GM19238 (cell line): ENCODE data around the gene MRPL20.
"Not testable (repeated sequence)": the region's sequence is repeated elsewhere in the genome, so short reads cannot be mapped to it uniquely, and the experiment has no call there.

Experiments used
- DNase-seq: peaks from one replicate; pipeline ENCODE4 v3.0.0; 2011; ENCODE audit warnings: low spot score; ENCODE audit not compliant: insufficient read length

Gene MRPL20

DNA sequence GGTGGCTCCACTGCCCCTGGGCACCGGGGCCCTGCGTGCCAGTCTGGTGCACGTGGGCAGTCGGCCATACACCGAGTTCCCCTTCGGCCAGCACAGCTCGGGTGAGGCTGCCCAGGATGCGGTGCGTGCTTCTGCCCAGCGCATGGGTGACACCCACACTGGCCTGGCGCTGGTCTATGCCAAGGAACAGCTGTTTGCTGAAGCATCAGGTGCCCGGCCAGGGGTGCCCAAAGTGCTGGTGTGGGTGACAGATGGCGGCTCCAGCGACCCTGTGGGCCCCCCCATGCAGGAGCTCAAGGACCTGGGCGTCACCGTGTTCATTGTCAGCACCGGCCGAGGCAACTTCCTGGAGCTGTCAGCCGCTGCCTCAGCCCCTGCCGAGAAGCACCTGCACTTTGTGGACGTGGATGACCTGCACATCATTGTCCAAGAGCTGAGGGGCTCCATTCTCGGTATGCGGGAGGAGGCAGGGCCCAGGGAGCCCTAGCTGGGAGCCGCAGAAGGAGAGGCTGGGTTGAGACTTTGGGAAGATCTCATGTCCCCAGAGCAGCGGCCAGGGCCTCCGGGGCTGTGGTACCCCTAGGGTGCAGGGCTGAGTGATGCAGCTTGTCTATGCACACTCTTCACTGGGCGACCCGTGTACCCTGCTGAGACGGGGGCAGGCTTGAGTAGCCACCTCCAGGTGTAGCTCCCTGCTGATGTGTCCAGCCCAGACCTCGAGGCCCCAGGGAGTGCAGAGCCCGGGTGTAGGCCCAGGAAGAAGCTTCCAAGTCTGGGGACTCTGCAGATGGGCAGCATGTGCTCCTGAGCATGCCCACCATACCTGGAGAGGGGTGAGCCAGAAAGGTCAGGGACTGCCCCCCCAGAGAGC lies 30.2 kb upstream of the MRPL20 start:
- peak; percentile 23 for DNase-seq

DNA sequence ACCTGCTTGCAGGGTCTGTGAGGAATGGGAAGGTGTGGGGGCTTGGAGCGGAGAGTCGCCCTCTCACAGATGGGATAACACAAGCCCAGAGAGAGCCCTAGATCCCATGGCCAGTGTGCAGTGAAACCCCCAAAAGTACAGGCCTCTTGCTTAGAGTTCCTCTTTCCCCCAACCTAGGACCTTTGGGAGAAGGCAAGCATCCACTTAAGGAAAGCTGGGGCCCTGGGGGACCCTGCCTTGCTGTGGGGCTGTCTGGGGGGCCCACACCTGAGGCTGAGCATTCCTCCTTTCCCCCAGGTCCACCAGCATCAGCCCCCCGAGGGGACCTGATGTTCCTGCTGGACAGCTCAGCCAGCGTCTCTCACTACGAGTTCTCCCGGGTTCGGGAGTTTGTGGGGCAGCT lies 29.5 kb upstream of the MRPL20 start:
- DNase-seq, result peak; percentile 19

DNA sequence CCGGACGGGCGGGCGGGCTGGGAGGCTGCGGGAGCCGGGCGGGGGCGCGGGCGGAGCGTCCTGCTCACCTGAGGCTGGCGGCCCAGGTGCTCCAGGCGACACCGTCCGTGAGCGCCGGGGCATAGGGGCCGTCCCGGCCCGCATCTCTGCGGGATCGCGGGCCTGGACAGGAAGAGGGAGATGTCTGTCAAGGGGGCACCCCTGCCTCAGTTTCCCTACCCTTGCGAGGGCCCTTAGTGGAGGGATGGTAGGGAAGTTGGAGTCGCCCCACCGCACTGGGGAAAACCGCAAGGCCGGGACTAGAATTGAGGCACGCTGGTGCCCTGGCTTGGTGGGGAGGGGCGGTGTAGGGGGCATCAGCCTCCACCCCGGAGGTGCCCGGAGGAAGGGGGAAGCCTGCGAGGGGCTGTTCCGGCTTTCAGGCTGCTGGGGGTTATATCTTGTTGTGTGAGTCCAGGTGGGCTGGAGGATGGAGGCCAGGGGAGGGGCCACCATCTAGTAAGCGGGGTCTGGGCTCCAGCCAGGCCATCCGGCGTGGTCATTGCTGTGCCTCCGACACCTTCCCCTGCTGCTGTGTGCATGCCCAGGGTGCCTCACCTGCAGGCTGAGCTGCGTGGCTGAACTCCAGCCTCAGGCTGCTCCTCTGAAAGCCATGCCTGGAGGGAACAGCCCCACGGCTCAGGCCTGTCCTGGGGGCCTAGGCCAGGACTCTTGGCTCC lies 29.0 kb upstream of the MRPL20 start:
- DNase-seq, result no peak

DNA sequence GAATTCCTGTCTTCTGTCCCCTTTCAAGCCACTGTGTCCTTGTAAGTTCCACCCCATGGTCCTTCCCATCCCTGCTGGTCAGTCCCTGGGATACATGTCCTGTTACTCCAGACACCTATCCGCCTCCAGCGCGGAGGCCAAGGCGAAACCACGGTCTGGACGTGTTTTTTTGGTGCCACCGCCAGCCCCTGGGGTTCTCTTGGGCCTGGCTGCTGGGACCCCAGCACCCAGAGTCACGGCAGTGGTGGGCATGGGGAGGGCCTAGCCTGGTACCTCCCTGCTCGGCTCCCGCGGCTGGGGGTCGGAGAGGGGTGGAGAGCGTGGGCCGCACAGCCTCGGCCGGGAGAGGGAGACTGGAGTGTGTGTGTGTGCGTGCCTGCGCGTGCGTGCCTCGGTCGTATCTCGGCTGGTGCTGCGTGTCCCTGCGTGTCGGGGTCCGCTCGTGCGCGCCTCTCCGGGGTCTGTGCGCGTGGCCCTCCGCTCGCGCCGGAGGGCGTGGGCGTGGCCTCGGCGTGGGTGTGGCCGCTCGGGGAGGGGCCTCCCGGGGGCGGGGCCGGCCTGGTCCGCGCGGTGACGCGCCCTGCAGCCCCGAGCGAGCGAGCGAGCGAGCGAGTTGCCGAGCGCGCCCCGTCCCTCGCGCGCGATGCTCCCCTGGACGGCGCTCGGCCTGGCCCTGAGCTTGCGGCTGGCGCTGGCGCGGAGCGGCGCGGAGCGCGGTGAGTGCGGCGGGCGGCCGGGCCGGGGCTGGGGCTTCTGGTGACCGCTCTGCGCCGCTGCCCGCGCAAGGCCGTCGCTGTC lies 28.2 kb upstream of the MRPL20 start, which contains the start of gene VWA1:
Gene VWA1 (plus strand): TSS at position 585 of the 798 bp plus-strand sequence. CDS start 59 bp downstream, at position 644.
- peak; percentile 90 for DNase-seq

DNA sequence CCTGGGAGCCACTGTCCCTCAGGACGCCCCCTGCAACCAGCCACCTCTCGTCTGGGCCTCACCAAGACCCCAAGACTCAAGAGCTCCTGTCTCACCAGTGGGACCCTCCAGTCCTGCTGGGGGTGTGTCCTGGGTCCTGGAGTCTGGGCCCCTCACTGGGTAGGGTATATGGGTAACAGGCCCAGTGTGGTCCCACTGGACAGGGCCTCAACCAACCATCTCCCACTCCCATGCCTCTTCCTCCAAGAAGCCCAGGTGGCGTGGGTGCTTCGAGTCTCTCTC lies 27.7 kb upstream of the MRPL20 start:
- DNase-seq, result peak; percentile 11

DNA sequence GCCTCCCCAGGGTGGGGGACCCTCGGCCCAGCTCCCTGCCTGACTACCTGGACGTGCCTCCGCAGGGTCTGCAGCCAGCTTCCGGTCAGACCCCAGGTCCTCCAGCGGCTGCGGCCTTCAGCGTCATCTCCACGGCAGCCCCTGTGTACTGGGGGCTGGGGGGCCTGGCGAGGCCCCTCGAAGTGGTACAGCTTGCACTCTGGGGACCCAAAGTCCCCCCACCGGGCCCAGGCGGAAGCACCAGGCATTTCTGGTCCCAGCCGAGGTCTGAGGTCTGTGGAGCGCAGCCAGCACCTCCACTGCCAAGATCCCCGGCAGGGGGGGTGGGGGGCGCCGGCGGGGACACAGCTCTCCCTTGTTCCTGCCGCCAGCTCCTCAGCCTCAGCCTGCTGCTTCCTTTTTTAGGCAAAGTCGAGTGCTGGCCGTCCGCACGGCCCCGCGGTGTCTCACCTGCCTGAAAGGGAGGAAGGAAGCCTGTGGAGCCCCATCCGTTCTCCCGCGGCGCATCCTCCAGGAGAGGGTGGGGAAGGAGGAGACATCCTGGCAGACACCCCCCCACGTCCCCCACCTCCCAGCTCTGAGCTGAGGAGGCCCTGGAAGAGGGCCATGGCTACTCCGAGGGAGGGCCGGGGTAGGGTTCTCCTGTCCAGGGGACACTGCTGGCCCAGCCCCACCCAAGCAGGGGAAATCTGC lies 27.2 kb upstream of the MRPL20 start:
- peak; percentile 46 for DNase-seq

DNA sequence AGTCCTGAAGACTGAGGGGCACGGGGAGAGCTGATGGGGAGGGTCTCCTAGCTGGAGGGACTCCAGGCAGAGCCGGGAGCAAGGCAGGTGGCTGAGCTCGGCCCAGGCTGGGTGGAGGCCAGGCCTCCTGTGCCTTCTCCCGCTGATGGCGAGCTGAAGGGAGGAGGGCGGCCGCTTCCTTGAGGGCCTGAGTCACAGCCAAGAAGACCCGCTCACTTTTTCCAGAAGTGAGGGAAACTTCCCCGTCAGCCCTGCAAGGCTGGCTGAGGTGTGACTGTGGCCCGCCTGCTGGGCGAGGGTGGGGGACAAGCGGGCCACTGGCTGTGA lies 26.7 kb upstream of the MRPL20 start:
- DNase-seq, result peak; percentile 24

DNA sequence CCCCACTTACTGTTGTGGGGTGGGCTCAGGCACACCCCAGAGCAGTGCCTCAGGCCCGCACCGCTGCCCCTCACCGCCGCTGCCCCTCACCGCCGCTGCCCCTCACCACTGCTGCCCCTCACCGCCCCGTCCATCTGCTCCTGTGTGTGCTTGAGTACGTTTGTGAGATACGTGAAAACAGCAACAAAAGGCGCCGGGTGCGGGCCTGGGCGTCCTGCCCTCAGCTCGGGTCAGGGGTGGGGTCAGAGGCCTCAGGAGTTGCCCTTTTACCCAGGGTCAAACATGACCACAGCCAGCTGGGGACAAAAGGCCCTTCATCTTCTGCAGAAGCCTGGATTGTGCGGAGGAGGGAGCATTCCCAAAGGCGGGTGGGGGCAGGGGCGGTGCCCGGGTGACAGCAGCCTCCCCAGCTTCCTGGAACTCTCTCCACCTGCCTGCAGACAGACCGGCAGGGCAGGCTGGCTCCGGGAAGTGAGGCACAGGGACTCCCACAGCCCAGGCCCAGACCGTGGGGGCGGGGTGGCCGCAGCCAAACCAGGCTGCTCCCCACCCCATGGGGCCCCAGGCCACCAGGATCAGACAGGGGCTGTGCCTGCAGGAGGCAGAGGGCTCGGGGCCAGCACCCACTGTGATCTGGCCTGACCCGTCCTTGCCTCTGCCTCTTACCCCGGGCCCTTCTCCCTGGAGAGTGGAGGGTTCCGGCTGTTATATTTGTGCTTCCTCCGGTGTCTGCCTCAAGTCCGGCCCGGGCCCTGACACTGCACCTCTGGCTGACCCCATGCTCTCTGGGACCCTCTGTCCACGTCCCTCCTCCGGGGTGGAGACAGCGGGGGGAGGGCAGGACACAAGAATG lies 26.1 kb upstream of the MRPL20 start:
- DNase-seq, result peak; percentile 24

DNA sequence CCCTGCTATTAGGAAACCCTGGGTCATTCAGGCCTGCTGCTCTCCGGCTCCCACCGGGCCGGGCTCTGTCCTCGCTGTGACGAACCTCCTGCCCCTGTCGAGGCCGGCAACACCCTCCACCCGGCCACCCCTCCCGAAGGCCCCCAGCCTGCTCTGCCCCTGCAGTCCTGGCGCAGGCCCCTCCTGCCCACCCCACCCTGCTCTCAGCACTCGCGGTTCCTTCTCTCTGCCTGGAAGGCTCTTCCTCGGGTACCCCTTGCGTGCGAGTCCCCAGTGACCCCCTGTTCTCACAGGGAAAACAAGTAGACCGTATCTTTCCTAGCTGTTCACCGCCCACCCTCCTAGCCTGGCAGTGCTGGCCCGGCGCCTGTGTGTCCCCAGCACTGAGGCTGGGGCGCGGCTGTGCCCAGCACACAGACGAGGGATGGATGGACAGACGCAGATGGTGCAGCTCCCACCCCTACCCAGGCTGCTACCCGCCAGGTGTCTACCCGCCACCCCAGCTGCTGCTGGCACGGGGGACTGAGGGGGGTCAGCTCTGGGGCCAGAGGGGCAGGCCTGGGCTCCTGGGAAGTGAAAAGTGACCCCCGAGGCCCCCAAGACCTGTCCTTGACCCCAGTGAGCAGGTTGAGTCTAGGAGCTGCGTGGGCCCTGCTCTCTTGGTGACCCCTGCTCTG lies 25.3 kb upstream of the MRPL20 start:
- peak; percentile 7 for DNase-seq

DNA sequence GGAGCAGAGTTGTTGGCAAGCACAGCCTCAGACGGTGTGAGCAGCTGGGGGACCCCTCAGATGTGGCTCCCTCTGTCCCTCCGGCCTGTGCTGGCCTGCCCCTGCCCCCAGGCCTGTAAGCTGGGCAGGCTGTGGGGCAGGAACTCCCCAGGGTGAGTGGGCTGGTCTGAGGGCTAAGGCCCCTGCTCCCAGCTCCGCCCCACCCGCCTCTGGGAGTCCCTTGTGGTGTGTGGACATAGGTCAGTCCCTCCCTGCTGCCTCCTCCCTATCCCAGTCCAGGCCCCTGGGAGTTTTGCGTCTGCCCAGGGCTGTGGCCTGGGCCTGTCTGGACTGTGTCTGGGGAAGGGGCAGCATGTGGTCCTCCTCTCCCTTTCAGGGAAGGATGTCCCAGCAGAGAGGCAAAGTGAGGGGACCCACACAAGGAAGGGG lies 24.8 kb upstream of the MRPL20 start:
- peak; percentile 4 for DNase-seq

DNA sequence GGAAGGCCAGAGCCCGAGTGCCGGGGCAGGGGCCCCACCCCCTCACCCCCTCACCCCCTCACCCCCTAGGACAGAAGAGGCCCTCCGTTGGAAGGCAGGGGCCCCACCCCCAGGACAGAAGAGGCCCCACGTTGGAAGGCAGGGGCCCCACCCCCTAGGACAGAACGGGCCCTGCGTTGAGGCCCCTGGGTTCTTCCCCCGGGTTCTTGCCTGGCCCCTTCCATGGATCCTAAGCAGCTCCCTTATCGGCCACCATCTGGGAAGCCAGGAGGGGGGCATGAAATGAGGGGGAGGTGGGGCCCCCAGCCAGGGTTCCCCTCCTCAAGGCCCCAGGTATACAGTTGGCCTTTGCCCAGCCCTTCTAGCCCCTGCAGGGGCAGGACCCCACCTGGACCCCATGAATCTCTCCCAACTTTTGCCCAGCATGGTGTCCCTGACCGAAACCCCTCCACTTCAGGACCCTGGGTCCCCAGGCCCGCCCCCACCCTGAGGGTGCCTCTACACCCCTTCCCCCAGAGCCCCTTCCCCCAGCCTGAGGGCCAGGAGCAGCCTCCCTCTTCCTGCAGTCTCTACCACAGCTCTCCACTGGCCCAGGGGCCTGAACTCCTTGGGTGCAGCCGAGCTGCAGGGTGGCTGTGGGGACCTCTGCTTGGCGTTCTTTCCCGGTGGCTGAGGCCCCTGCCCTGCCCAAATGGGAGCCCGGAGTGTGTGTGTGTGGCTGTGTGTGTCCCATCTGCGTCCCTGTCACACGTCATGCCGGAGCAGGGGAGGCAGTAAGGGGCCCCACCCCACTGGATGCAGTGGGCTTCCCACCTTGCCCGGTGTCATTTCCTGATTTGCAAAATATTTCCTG lies 24.1 kb upstream of the MRPL20 start:
- no peak for DNase-seq

DNA sequence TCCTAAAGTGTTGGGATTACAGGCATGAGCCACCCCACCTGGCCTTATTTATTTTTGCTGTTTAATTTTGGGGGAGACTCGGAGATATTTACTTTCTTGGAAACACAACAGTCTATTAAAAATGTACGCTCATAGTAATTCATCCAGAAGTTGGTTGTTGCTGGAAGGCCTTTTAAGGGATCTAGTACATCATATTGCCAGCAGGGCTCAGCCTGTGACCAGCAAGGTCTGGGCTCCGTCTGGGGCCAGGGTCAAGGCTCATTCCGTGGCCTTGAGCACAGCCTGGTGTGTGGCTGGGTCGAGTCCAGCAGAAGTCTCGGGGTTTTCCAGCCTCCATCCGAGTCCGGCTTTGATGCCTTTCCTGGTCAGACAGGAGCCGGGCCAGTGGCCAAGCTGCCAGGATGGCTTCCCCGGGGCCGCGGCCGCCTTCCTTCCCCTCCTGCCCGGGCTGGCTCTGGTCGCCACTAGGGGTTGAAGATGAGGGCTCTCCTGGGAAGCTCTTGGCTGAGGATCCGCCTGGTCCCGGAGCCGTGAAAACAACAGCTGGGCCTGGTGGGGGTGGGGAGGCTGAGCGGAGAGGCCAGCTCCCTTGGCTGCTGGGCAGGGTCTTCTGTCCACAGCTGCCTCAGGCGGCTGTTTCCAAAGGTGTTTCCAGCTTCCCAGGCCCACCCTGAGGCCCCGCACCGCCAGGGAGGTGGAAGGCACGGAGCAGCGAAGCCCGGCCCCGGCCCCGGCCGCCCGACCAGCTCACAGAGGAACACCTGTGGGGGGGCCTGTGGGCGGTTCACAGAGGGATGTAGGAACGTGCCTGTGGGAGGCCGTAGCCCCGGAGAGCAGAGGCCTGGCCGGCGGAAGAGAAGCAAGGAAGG lies 23.3 kb upstream of the MRPL20 start:
- DNase-seq, result no peak

DNA sequence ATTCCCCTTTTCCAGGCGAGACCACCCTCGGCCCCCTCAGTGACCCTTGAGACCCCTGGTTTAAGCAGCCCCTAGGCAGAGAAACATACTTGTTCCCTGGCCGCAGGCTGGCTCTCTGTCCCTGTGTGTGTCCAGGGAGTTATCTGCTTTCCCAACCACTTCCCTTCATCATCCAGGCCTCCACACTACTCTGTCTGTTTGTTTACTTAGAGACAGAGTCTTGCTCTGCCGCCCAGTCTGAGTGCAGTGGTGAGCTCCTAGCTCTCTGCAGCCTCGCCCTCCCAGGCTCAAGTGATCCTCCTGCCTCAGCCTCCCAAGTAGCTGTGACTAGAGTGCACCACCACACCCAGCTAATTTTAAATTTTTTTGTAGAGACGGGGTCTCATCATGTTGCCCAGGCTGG lies 22.6 kb upstream of the MRPL20 start:
- no peak for DNase-seq

DNA sequence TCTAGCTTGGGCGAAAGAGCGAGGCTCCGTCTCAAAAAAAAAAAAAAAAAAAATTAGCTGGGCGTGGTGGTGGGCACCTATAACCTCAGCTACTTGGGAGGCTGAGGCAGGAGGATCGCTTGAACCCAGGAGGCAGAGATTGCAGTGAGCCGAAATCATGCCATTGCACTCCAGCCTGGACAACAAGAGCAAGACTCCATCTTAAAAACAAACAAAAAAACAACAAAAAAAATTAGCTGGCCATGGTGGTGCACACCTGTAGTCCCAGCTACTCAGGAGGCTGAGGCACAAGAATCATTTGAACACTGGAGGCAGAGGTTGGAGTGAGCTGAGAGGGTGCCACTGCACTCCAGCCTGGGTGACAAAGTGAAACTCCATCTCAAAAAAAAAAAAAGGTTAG lies 21.9 kb upstream of the MRPL20 start:
- DNase-seq, result not testable (repeated sequence)

DNA sequence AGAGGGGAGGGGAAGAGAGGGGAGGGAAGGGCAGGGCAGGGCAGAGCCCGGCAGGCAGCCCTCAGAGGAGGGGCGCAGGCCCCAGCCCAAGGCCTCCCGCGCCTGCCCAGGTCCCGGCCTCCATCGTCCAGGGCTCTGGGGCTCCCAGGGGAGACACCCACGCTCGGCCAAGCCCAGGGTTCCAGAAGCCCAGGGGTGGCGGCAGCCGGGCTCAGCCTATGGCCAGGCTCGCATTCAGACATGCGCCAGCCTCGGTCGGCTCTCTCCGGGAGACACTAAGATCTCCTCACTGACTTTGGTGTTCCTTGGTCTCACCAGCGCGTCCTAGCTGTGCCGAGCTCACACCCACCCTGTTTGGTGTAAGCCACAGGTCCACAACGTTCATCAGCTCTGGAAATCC lies 21.1 kb upstream of the MRPL20 start:
- no peak for DNase-seq

DNA sequence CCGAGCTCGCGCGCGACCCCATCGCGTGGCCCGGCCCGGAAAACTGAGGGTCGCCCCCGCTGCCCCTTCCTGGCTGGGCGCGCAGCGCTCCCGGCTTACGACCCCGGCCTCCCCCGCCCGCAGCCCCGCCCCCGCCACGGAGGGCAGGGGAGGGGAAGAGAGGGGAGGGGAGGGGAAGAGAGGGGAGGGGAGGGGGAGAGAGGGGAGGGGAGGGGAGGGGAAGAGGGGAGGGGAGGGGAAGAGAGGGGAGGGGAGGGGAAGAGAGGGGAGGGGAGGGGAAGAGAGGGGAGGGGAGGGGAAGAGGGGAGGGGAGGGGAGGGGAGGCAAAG lies 20.7 kb upstream of the MRPL20 start:
- DNase-seq, result no peak

DNA sequence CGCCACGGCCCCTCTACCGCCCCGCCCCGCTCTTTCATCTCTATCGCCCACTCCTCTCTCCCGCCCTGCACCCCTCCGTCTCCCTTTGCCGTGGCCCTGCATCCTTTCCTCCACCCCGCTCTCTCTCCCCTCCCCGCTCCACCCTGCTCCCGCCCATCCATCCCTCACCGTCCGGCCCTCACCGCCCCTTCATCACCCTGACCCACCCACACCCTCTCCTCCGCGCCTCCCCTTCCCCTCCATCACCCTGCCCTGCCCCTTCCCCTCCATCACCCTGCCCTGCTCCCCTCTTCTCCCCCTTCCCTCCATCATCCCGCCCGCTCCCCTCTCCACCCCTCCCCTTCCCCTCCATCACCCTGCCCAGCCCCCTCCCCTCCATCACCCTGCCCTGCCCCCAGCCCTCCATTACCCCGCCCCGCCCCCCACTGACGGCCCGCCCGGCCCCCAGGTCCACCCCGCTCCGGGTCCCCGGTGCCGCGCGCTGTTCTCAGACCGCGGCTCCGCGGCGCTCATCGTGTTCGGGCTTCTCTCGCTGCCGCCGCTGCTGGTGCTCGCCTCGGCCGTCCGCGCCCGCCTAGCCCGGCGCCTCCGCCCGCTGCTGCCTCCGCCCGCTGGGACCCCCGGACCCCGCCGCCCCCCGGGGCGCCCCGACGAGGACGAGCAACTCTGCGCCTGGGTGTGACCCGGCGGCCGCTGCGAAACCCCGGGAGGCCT lies 20.2 kb upstream of the MRPL20 start:
- no peak for DNase-seq
